Endodermal cell (in vitro differentiated cells): ENCODE results near the gene CCDC93. TPM values are rescaled to one million over a fixed set of nuclear protein-coding genes. Genes with fewer than 3 reads are reported as not detected.

Experiments
- DNase-seq: peaks from one replicate; pipeline ENCODE4 v3.0.0-alpha.2; 2017
- H3K27ac ChIP-seq: 2 replicates; pipeline ENCODE4 v1.5.1; 2013; ENCODE audit warnings: mild to moderate bottlenecking, low read depth, low read length, moderate library complexity
- H3K27me3 ChIP-seq: 2 replicates; pipeline ENCODE4 v1.6.1; 2013; ENCODE audit warnings: mild to moderate bottlenecking, low read length, moderate library complexity; ENCODE audit not compliant: insufficient read depth, control insufficient read depth, poor library complexity, severe bottlenecking
- H3K36me3 ChIP-seq: 2 replicates; pipeline ENCODE4 v1.7.0; 2013; ENCODE audit warnings: mild to moderate bottlenecking, low read length, moderate library complexity; ENCODE audit not compliant: control insufficient read depth, insufficient read depth
- H3K4me1 ChIP-seq: one replicate; pipeline ENCODE4 v1.7.0; 2013; ENCODE audit warnings: low read length; ENCODE audit not compliant: control insufficient read depth, insufficient read depth
- H3K4me3 ChIP-seq: 2 replicates; pipeline ENCODE4 v1.5.1; 2013; ENCODE audit warnings: mild to moderate bottlenecking, low read length, moderate library complexity
- H3K9ac ChIP-seq: 2 replicates; pipeline ENCODE4 v1.6.1; 2013; ENCODE audit warnings: mild to moderate bottlenecking, low read length, moderate library complexity; ENCODE audit not compliant: poor library complexity, severe bottlenecking; ENCODE audit errors: extremely low read depth
- H3K9me3 ChIP-seq: 2 replicates; pipeline ENCODE4 v1.6.1; 2013; ENCODE audit warnings: mild to moderate bottlenecking, low read length, moderate library complexity; ENCODE audit not compliant: control insufficient read depth
- H3K27ac Mint-ChIP-seq: 2 replicates; pipeline ENCODE4 v1.8.0; 2020; ENCODE audit warnings: mixed read lengths
- H3K27me3 Mint-ChIP-seq: 2 replicates; pipeline ENCODE4 v1.8.0; 2021; ENCODE audit warnings: mild to moderate bottlenecking, mixed read lengths; ENCODE audit not compliant: insufficient read depth
- H3K36me3 Mint-ChIP-seq: 2 replicates; pipeline ENCODE4 v1.8.0; 2020; ENCODE audit warnings: low read depth, mixed read lengths
- H3K4me1 Mint-ChIP-seq: 2 replicates; pipeline ENCODE4 v1.8.0; 2020; ENCODE audit warnings: mixed read lengths
- H3K4me3 Mint-ChIP-seq: 2 replicates; pipeline ENCODE4 v1.8.0; 2020; ENCODE audit warnings: mild to moderate bottlenecking, moderate library complexity, mixed read lengths
- H3K9me3 Mint-ChIP-seq: 2 replicates; pipeline ENCODE4 v1.8.0; 2020; ENCODE audit warnings: mild to moderate bottlenecking, mixed read lengths
- WGBS, 2 experiments: methylation state at CpG; one replicate each; pipeline versions ENCODE4 v1.1.5 to v1.1.7; 2013; ENCODE audit warnings: missing lambda C conversion rate in 2 of 2, mixed read lengths in 1 of 2; ENCODE audit not compliant: insufficient coverage in 1 of 2, insufficient read length in 1 of 2; 5-methylcytosine and 5-hydroxymethylcytosine counted together
- total RNA-seq, 2 donors: library from RNA; stranded (reverse); fragmentation: NEBNext Ultra II Directional in 1 of 2; extraction: Animal tissue kit (Norgen Biotek cat#: 25700) in 1 of 2; gene quantifications; 2 replicates in 1 of 2; 3 replicates in 1 of 2; pipeline ENCODE4 v1.2.1, GENCODE V29; 2021
- TF ChIP-seq, protein P1 (sequence below): fragments of 200-600 bp; sonication (generic); conservative IDR thresholded peaks from 2 replicates; pipeline ENCODE4 v1.5.0; 2021; ENCODE audit warnings: antibody characterized with exemption, mild to moderate bottlenecking

The CCDC93 gene
- total RNA-seq, 2 donors from 2014 or later, result 35.6 to 36.6 TPM

DNA sequence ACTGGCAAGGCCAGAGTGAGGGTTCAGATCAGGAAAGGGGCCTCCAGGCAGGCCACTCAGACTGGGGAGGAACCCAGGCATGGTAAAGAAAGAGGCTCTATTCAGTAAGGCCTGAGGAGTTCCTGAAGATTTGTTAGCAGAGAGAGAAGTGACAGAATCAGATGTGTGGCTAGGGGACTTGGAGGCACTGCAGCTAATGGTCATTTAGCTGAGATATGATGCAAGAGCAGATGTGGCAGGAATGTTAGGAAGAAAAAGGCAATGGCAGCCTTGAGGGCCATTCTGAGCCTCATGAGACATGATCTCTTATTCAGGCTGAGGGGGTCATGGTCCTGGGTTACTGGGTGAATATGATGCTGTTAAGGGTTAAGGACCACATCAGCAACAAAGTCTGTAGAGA, 73.4 kb downstream of the CCDC93 start:
- Mint-ChIP-seq H3K27me3 (no peaks in the 10 kb centered on the region), H3K27ac (no peak overlapping the region), H3K36me3 (peaks cover 47% of the 10 kb centered on the region), H3K4me3 (no peak overlapping the region), H3K9me3 (no peaks in the 10 kb centered on the region), H3K4me1 (peaks cover 17% of the 10 kb centered on the region)
- no peak overlapping the region for H3K27ac ChIP-seq
- no peak overlapping the region for H3K9ac ChIP-seq
- no peaks in the 10 kb centered on the region for H3K27me3 ChIP-seq
- H3K9me3 ChIP-seq, result no peaks in the 10 kb centered on the region
- H3K4me3 ChIP-seq, result no peak overlapping the region
- TF ChIP-seq, protein P1, sequence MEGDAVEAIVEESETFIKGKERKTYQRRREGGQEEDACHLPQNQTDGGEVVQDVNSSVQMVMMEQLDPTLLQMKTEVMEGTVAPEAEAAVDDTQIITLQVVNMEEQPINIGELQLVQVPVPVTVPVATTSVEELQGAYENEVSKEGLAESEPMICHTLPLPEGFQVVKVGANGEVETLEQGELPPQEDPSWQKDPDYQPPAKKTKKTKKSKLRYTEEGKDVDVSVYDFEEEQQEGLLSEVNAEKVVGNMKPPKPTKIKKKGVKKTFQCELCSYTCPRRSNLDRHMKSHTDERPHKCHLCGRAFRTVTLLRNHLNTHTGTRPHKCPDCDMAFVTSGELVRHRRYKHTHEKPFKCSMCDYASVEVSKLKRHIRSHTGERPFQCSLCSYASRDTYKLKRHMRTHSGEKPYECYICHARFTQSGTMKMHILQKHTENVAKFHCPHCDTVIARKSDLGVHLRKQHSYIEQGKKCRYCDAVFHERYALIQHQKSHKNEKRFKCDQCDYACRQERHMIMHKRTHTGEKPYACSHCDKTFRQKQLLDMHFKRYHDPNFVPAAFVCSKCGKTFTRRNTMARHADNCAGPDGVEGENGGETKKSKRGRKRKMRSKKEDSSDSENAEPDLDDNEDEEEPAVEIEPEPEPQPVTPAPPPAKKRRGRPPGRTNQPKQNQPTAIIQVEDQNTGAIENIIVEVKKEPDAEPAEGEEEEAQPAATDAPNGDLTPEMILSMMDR, result no peak
- peaks cover 14% of the 10 kb centered on the region for H3K4me1 ChIP-seq
- DNase-seq, result no peak
- peaks cover 75% of the 10 kb centered on the region for H3K36me3 ChIP-seq

DNA sequence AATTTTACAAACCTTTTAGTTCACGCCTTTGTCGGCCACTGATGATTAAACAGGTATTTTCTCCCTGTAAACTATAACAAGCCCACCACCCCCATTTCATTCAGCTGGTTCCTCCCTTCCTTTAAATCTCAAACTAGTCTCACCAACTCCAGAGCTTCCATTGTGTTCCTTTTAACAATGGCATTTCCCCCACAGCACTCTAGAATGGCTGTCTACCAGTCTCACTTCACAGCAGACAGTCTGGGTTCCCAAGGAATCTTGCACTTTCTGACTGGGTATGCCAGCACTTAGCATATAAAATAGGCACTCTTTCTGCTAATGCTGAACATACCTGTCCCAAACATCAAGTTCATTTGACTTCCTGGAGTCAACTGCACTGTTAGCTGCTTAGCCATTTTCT, 75.3 kb downstream of the CCDC93 start:
- peak overlapping the region; percentile 74 for H3K27ac Mint-ChIP-seq
- Histone ChIP-seq H3K9me3 (no peaks in the 10 kb centered on the region), H3K4me1 (peaks cover 14% of the 10 kb centered on the region), H3K4me3 (no peak overlapping the region), H3K27ac (peak overlapping the region; percentile 61), H3K9ac (no peak overlapping the region), H3K27me3 (no peaks in the 10 kb centered on the region), H3K36me3 (peaks cover 75% of the 10 kb centered on the region)
- no peaks in the 10 kb centered on the region for H3K9me3 Mint-ChIP-seq
- no peak overlapping the region for H3K4me3 Mint-ChIP-seq
- H3K27me3 Mint-ChIP-seq, result no peaks in the 10 kb centered on the region
- peaks cover 26% of the 10 kb centered on the region for H3K4me1 Mint-ChIP-seq
- peaks cover 59% of the 10 kb centered on the region for H3K36me3 Mint-ChIP-seq
- 88 to 93% methylated on average over 2 of the region's 2 CpGs for WGBS, 2 experiments
- TF ChIP-seq, protein P1, result no peak
- no peak for DNase-seq

DNA sequence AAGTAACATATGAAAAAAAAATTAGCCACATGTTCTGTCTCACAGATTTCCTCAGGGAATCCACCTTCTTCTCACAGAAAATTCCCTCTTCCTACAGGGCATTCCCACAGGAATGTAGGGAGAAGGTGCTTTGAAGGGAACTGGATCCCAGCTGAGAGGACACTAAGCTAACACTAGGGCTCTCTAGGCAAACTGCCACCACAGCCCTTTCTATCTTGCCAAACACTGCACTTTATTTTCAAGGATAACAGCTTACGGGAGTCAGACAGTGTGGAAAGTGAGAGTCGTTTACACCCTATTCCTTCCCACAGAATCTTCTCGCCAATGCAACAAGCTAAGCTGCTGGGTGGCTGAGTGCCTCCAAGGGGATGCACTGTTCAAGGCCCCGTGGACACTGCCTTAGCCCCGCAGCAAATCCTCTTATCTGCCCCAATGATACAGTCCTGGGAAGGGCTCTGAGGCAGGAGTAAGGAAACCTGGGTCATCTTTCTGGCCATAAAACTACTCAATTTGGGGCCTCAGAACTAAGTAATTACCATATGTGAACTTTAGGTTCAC, 76.9 kb downstream of the CCDC93 start:
- Histone ChIP-seq H3K4me3 (no peak overlapping the region), H3K9ac (no peak overlapping the region), H3K27ac (no peak overlapping the region), H3K27me3 (no peaks in the 10 kb centered on the region), H3K9me3 (no peaks in the 10 kb centered on the region), H3K36me3 (peaks cover 86% of the 10 kb centered on the region), H3K4me1 (peaks cover 14% of the 10 kb centered on the region)
- Mint-ChIP-seq H3K27ac (no peak overlapping the region), H3K27me3 (no peaks in the 10 kb centered on the region), H3K4me3 (no peak overlapping the region), H3K4me1 (peaks cover 27% of the 10 kb centered on the region), H3K36me3 (peaks cover 58% of the 10 kb centered on the region), H3K9me3 (no peaks in the 10 kb centered on the region)
- 76% methylated on average over 5 of the region's 5 CpGs; no CpG with 5 or more reads in 1 of the 2 experiments for WGBS, 2 experiments
- TF ChIP-seq, protein P1, result peak; percentile 23
- no peak for DNase-seq
